GOT3 (cell line): ENCODE data around the gene KLRG1.
A peak's percentile ranks its signal among the peaks of the same experiment; 100 is the strongest.

Experiments
- DNase-seq: peaks from one replicate; lab custom pipeline; 2025; ENCODE audit warnings: mixed read lengths; lab: John Stamatoyannopoulos, UW

Gene KLRG1

GRCh38 chr12:8989413-8989812, at the start of gene KLRG1:
KLRG1 (plus strand) TSS chr12:8989546; CDS start chr12:8989636, 90 bp downstream.
- no peak for DNase-seq

GRCh38 chr12:8941691-8942478, 47.5 kb upstream of the KLRG1 start:
- no peak for DNase-seq

GRCh38 chr12:8943565-8944186, 45.7 kb upstream of the KLRG1 start:
- no peak for DNase-seq

GRCh38 chr12:8946733-8947132, 42.6 kb upstream of the KLRG1 start:
- DNase-seq, result no peak

- no peak for DNase-seq
These were observed 41.6 kb upstream of the KLRG1 start for GRCh38 chr12:8947737-8948136.

GRCh38 chr12:8948701-8949341, 40.5 kb upstream of the KLRG1 start:
- DNase-seq, result no peak

- DNase-seq, result peak; percentile 94
These were observed 39.8 kb upstream of the KLRG1 start, which contains the start of gene M6PR for GRCh38 chr12:8949342-8950220. M6PR (minus strand) TSS chr12:8949645; CDS start chr12:8946404, 3,241 bp downstream.

- no peak for DNase-seq
These were observed 39.2 kb upstream of the KLRG1 start for GRCh38 chr12:8950221-8950527.

DNA sequence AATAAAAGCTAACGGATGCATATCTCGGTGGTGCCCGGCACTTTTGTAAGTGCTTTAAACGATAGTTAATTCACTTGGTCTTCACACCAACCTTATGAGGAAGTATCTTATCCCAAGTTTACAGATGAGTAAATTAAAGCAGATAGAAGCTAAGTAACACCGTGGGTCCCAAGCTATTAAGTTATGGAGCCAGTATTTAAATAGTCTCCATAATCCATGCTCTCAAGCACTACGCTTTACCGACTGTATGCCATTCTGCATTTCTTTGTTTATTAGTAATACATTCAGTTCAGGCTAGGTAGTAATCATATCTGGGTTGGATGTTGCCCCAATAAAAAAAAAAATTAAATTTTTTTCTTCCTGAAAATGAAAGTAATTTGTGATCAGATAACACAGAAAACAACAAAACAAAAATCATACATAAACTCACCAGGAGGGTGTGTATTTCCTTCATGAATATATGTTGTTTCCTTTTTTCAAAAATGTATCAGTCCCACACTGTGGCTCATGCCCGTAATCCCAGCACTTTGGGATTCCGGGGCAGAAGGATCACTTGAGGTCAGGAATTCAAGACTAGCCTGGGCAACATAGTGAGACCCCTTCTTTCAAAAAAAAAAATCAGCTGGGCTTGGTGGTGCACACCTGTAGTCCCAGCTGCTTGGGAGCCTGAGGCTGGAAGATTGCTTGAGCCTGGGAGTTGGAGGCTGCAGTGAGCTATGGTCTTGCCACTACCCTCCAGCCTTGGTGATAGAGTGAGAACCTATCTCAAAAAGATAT, 38.5 kb upstream of the KLRG1 start:
- no peak for DNase-seq

DNA sequence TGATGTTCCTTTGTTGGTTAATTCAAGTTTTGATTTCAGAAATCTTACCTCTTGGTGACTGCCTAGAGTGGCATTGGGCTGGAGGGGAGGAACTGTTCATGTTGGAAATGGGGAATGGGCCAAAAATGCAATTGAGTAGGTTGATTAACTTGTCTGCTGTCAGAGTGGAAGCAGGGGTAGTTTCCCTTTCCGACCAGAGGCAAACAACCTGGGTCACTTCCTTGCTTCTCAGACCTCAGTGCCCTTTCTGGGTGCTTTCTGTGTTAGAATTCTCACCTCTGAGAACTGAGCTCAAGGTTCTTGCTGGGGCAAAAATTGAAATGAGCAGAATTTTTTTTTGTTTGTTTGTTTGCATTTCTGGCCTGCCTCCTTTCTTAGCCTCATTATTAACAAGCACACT, 37.6 kb upstream of the KLRG1 start:
- DNase-seq, result no peak

GRCh38 chr12:8953773-8954402, 35.5 kb upstream of the KLRG1 start:
- DNase-seq, result no peak

DNA sequence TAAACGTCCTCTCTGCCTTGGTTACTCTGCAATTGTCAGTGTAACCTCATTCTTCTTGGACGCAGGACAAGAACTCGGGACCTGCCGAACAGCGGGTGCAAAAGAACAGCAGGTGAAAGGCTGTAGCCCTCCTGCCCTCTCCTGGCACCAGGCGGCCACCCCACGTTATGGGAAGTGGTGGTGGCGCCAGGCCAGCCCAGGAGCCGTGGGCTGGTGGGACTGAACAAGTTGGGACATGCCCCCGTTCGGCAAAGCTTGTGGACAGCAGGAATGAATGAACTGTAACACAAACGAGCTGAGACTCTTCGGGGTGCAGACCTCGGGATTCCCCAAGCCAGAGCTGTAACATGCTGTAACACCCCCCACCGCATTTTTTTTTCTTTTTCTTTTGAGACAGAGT, 33.3 kb upstream of the KLRG1 start:
- no peak for DNase-seq

DNA sequence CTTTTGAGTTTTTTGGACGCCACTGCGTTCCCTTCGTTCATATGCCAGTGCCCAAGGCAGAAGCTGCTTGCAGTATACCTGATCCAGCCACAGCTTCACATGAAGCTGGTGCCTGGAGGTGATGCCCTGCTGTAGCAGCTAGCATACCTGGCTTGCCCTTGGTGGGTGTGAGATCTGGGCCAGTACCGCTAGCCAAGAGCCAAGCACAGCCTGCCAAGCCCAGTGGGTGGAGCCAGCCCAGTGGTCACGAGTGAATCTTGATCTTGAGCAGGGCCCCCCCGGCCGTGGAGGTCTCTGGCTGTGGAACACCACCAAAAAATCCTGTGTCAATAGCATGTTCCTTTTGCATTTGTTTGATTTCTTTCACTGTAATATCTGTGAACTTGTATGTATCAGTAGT, 32.6 kb upstream of the KLRG1 start:
- DNase-seq, result no peak

DNA sequence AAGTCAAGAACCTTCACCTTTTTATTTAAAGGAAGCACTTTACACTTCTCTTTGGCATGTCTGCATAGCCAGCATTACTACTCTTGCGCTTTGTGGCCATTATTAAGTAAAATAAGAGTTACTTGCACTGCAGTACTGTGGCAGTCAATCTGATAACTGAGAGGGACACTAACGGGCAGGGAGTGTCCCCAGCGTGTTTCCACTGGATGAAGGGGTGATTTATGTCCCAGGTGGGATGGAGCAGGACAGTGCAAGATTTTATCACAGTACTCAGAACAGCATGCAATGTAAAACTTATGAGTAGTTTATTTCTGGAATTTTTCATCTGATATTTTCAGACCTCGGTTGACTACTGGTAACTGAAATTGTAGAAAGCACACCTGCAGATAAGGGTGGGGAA, 31.8 kb upstream of the KLRG1 start:
- no peak for DNase-seq

DNA sequence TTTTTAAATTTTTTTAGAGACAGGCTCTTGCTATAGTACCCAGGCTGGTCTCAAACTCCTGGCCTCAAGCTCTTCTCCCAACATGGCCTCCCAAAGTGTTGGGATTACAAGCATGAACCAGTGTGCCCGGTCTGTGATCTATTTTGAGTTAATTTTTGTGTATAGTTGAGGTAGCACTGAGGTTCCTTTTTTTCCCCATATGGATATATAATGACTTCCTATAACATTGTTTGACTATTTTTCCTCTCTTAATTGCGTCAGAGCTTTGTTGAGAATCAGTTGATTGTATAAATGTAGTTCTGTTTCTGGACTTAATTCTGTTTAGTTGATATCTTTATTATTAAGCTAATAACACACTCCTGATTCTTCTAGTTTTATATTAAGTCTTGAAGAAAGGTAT, 31.3 kb upstream of the KLRG1 start:
- no peak for DNase-seq

DNA sequence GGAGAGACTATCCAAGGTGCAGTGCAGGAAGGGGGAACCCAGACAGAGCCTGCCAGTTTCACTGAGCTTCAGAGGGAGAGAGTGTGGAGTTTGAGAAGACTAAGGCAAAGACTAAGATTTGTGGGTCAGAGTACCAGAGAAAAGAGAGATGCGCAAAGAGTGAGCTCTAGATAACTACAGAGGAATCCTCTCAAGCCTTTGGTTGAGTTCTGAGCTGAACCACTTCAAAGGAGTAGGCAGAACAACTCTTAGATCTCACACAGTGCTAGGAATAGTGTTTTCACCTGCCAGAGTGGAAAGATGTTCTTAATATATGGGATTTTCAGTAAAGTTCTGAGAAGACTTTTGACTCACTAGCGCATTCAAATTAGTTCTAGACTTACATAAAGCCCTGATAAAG, 29.2 kb upstream of the KLRG1 start:
- DNase-seq, result no peak

- no peak for DNase-seq
These were observed 20.6 kb upstream of the KLRG1 start for GRCh38 chr12:8968761-8969160.

DNA sequence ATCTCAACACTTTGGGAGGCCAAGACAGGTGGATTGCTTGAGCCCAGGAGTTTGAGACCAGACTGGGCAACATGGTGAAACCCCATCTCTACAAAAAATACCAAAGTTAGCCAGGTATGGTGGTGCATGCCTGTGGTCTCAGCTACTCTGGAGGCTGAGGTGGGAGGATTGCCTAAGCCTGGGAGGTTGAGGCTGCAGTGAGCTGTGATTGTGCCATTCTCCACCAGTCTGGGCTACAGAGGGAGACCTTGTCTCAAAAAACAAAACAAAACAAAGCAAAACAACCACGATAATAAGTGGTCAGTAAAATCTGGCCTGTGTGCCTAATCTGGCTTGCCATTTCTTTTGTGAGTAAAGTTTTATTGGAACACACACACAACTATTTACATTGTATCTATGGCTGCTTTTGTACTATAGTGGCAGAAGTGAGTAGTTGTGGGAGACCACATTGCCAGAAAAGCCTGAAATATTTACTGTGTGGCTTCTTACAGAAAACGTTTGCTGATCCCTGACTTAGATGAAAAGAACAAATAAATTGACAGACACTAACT, 19.4 kb upstream of the KLRG1 start:
- no peak for DNase-seq

GRCh38 chr12:8970432-8970831, 18.9 kb upstream of the KLRG1 start:
- DNase-seq, result no peak

DNA sequence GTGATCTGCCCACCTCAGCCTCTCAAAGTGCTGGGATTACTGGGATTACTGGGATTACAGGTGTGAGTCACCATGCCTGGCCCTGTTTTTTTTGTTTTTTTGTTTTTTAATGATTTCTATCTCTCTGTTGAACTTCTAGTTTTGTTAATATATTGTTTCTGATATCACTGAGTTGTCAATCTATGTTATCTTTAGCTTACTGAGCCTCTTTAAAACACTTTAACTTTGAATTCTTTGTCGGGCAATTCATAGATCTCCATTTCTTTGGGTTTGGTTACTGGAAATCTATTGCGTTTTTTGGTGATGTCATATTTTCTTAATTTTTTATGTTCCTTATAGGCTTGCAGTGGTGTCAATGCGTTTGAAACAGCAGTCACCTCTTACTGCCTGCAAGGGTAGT, 9.2 kb upstream of the KLRG1 start:
- DNase-seq, result no peak
